Amniotic epithelial cell (primary cell): ENCODE data around the gene TPD52L2.

Source experiments
- DNase-seq: peaks from one replicate; pipeline ENCODE4 v3.0.0-alpha.2; 2010; ENCODE audit warnings: low read depth

Gene TPD52L2

DNA sequence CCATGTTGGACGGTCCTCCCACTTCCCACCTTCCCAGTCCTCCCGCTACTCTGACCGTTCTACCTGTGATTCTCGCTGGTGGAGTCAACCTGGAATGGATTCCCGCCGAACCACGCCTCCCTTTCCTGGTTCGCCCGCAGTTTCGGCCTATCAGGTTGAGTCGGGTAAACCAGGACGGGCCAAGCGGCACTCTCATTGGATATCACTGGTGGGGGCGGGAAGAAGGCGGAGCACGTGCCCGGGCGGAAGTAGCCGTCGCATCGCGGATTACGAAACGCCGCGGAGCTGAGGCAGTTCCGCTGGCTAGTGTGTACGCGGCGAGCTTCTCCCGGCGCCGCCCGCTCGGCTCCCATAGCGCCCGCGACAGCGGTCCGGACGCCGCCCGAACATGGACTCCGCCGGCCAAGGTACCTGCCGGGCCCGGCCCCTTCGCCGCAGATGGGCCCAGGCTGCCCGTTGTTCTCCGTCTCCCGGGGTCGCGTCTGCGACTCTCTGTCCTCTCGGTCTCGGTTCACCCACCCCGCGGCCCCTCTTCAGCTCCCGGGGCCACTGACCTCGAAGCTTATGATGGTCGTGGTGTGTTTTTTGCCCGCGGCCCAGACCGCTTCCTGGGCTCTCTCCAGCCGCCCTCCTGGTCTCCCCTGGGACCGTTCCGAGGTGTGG is at the start of gene TPD52L2:
TSS of gene TPD52L2 (plus strand) at position 293 of the 663 bp plus-strand sequence. CDS start at position 389, 96 bp downstream.
- peak; percentile 97 for DNase-seq

DNA sequence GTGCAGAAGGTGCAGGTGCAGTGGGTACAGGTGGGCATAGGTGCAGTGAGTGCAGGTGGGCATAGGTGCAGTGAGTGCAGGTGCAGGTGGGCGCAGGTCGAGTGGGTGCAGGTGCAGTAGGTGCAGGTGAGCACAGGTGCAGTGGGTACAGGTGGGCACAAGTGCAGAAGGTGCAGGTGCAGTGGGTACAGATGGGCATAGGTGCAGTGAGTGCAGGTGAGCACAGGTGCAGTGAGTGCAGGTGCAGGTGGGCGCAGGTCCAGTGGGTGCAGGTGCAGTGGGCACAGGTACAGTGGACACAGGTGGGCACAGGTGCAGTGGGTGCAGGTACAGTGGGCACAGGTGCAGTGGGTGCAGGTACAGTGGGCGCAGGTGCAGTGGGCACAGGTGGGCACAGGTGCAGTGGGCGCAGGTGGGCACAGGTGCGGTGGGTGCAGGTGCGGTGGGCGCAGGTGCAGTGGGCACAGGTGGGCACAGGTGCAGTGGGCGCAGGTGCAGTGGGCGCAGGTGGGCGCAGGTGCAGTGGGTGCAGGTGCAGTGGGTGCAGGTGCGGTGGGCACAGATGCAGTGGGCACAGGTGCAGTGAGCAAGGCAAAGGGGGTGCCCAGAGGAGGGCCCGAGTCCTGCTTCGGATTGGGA is 49.3 kb upstream of the TPD52L2 start:
- no peak for DNase-seq

DNA sequence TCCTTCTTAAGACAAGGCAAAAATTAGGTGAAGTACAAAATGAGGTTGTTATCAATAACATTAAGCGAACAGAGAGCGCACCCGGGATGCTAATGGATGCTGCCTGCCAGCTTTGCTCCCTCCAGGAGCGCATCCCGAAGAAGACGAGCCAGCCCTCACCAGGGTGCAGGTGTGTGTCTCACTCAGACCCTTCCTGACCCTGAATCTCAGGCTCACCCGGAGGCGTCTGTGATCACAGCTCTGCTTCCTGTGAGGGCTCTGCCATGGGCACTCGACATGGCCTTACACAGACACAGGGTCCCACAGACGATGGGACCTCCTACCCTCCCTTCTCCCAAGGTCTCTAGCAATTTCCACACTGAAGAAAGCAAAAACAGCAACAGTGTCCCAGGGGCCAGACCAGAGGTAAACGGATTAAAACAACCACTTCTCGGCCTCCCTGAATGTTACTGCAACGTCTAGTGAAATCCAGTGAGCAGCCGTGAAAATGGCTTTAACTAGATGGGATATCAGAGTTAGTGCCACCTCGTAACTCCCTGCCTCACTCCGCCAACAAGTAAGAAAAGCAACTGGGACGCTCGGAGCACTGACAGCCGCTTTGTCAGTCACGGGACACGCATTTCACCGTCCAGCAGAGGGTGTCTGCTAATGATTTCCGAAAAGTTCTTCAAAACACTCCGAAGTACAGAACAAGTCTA is 45.7 kb upstream of the TPD52L2 start:
- no peak for DNase-seq

DNA sequence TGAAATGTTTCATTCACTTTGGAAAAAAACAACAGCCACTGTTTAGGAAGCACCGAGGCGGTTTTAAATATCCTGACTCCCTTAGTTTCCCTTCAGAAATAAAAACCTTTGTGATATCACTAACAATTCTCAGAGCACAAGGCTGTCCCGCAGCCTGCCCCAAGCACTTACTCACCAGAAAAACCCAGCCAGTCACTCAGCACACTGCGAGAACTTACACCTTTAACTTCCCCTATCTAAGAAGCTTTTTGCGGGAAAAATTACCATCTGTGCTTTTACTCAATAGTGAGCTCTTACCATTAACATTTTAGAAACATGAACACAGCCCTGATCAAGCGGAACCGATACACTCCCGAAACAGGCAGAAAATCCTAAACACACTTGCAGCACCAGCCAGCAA is 43.3 kb upstream of the TPD52L2 start:
- no peak for DNase-seq

DNA sequence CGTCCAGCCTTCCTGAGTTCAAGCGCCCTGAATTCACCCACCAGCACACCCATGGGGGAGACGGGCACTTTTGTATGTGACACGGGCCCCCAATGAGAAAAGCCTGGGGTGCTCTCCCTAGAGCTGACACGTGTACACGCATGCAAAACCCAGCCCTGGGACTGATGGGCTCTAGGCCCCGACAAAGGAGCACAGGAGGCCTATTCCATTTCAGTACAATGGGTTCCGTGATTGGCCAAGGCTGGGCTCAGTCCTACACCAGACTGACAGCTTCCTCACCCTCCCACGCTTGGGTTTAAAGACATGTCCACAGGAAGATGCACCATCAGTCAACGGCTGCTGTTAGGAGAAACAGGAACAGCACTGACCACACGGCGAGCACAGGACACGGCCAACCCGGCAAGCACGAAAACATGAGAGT is 42.8 kb upstream of the TPD52L2 start:
- no peak for DNase-seq

DNA sequence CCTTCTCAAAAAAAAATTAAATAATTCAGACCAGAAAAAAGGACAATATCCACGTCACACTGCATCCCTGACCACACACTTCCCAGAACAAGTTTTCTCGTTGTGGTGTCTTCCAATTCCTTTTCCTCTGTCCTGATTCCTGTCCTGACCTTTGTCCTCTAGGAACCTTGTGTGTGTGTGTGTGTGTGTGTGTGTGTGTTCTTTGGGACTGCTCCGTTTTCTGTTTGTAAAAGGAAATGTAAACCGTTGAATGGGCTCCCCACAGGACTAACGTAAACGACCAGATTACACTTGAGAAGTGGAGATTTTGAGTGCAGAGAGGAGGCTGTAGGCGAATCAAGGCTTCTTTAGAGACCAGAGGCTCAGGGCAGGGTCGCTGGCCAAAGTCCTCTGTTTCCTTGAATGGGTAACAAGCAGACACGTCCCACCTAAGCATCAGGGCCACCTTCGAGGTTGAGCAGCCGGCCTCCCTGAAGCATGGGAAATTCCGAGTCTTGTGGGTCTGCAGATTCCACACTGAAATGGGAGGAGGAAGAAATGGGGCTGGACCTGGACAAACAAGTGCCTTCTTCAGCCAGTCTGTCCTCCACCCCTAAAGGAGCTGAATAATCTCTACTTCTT is 41.3 kb upstream of the TPD52L2 start:
- DNase-seq = no peak

DNA sequence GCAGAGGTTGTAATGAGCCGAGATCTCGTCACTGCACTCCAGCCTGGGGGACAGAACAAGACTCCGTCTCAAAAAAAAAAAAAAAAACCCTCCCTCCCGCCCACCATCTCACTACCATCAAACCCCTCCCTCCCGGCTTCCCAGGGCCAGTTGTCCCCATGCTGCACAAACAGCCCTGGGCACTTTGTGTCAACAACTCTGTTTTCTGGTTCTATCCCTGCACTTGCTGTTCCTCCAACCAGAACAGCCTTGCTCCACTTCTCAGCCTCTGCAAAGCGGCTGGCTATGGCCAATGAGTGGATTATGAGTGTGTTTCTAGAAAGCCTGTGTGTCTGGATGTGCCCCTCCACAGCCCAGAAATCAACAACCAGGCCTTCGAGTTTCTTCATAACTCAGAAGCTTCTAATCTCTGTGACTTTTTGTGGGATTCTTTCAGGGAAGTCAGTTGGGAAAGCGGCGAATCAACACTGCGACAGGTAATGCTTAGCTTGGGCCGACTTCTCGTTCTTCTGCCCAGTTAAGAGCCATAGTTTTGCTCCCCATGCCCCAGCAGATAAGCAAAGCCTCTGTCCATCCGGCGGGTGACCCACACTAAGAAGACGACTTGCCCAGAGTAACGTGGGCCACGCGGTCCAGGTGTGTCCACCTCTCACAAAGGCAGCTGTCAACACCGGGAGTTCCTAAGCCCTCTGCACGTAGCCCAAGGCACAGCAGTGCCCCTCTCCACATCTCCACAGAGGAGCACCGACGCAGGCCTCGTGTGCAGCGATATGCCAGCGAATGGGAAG is 39.5 kb upstream of the TPD52L2 start:
- DNase-seq = no peak

DNA sequence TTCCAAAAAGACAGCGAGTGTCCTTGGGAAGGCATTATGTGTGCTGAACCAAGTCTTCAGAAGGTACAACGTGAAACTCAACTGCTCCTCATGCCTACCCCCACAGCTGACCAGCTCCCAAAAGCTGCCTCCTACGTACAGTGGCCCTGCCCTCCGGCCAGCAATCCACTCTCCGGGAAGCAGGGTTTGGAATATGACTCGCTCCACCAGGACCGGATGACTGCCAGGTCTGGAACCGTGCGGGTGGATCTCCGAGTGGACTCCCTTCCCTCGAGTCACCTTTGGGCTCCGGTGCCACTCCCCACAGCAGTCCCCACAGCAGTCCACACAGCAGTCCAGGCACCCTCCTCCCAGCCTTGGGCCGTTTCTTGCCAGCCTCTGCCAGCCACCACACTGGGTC is 38.3 kb upstream of the TPD52L2 start:
- DNase-seq = no peak

DNA sequence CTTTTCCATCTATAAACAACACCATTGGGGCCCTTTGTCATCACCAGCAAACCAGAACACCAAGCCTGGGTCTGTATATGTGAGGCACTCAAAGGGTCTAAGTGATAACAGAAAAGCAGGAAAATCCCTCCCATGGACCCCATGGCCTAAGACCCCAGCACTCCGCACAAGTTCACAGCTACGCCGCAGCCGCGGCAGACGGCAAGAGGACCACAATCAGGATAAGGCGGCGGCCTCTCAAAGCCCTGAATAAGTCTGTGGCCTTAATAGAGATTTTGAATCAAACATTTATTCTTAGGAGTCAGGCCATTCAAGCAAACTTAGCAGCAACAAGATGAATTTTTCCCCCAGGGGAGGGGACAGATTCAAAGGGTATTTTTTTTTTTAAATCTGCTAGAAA is 36.9 kb upstream of the TPD52L2 start:
- no peak for DNase-seq

DNA sequence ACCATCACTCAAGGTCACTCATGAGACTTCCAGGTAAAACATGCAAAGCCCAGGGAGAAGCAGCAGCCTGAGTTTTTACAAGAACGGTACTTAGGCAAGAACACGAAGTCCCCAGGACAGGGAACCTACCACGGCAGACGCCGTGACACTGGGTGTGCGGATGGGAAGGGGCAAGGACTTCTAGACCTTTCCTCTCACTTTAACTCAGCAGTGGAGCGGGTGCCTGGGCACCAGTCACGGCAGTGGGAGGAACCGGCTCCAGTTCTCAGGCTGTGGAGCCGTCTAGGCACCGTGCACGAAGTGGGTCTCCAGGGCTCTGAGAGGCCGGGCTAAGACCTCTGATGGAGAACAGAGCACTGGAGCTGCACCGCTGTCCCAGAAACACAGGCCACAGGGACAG is 36.5 kb upstream of the TPD52L2 start:
- DNase-seq = no peak

DNA sequence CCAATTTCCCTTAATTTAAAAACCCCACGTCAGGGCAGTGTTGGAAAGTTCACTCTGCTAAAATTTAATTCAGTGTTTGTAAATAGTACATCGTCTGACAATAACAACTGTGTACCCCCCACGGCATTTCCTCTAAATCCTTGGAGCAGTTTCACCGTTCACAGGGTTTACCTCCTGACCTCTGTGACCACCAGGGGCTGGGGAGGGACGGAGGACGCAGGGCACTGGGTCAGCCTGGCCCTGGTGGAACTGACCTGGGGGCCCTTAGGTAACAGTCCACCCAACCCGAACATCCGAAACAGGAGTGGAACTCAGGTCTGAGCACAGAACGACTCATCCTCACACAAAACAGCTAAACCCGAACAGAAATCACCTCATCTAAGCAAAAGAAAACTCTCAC is 36.1 kb upstream of the TPD52L2 start:
- DNase-seq = no peak

DNA sequence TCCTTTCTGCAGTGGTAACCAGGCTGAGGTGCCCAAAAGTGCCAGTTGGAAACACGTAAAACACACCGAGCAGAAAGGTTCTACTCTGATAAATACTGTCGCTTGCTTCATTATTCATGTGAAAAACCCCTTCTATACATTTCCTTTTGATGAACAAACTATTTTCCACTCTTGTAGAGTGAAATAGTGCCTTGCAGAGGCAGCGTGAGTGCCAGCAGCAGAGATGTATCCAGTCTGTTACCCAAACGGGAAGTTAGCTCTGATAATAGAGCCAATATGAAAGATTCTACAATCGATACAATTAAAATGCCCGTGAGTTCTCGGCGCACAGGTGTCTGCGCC is 35.5 kb upstream of the TPD52L2 start:
- no peak for DNase-seq

DNA sequence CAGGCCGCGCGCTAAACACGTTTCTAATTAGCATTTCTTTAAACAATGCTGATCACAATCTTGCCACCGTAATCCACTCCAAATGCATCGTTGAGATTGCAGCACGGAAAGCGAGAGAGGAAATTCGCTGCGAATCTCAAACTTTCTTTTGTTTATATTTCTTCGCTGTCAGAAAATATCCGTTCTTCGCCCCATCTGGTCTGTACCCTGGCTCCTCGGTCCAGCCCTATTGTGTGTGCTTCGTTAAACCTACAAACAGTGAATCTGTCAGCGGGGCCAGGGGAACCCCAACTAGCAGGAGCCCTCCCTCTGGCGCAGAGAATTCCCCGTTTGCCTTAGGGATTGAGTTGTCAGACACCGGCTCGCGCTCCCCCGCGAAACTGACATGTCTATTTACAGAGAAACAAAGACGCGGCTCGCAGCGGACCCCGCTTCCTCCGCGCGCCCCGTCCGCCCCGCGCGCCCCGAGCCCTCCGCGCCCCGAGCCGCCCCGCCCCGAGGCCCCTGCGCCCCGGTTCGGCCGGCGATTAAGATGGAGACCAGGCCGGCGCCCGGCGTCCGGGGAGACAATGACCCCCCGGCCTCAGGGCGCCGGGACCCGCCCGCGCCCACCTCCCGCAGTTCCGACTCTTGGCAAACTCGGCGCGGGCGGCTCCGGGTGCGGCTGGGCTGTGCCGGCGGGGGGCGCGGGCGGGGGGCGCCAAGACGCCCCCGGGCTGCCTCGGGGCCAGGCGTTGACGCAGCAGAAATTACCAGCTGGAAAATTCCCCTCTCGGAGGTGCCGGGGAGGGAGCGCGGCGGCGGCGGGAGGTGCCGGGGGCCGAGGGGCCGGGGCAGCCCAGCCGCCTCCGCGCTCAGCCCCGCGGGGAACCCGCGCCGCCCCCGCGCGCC is 34.9 kb upstream of the TPD52L2 start:
- no peak for DNase-seq

DNA sequence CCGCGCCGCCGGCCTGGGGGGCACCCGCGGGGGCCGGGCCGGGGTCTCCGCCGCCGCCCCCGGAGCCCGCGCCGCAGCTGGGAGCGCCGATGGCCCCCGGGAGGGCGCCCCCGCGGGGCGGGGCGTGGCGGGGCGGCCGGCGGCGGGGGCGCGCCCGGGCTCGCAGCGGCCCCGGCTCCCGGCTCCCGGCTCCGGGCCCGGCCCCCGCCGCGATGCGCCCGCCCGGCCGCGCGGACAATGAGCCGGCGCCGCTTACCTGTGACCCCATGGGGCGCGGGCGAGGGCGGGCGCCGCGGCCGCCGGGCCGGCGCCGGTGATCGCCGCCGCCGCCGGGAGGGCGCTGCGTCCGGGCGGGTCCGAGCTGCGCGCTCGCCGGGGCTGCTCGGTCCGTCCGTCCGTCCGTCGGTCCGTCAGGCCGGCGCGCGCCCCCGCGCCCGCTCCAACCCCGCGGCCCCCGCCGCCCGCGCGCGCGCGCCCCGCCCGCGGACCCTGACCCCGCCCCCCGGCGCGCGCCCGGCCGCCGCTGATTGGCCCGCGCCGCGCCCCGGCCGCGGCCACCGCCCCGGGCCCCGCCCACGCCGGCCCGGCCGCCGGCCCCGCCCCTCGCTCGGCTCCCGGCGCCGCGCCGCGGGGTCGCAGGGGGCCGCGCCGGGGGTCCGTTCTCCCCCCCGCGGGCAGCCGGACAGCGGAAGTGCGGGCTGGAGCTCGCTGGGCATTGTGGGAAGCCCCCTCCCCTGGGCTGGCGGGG is 34.1 kb upstream of the TPD52L2 start, which contains the start of gene ZBTB46:
TSS of gene ZBTB46 (minus strand) at position 424 of the 748 bp plus-strand sequence. CDS start 40,507 bp downstream, outside the sequence.
- DNase-seq = no peak

DNA sequence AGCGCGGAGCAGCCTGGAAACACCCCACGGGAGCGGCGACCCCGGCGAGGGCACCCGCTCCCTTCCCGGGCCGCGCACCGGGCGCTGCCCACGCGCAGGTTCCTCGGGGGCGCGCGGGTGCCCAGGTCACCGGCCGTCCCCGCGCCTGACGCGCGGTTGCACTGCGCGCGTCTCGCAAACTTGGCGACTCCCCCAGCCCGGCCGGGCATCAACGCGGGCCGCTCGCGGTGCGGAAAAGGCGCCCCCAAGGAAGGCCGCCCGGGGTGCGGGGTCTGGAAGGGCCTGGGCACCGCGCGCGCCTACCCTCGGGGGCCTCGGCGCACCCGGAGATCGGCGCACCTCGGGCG is 33.5 kb upstream of the TPD52L2 start:
- no peak for DNase-seq

DNA sequence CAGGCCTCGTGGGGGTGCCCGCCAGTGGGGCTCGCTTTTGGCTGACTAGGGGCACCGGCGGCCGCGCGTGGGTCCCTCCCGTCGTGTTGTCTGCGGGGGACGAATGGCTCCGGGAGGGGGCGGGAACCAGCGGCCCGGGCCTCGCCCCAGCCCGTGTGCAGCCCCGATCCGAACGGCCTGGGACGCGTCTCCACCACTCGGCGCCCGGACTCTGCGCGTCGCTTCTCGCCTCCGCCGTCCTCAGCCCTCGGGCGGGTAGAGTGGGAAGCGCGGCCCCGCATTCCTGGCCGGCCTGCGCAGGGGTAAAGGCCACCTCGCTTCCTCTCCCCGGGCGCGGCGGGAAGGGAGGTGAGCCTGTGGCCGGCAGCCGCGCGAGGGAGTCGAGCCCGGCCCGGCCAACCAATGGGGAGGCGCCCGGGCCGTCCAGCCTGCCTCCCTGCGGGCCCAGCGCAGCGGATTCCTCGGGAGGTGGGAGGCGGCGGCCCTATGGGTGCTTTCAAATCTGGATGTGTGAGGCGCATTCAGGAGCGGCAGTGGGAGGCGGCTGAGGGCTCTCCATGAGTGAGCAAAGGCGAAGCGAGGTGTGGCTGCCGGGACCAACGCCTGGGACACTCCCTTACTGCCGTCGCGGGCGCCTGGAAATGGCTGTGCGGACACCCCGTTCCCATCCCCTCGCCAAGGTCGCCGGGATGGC is 32.9 kb upstream of the TPD52L2 start:
- DNase-seq = peak; percentile 45

DNA sequence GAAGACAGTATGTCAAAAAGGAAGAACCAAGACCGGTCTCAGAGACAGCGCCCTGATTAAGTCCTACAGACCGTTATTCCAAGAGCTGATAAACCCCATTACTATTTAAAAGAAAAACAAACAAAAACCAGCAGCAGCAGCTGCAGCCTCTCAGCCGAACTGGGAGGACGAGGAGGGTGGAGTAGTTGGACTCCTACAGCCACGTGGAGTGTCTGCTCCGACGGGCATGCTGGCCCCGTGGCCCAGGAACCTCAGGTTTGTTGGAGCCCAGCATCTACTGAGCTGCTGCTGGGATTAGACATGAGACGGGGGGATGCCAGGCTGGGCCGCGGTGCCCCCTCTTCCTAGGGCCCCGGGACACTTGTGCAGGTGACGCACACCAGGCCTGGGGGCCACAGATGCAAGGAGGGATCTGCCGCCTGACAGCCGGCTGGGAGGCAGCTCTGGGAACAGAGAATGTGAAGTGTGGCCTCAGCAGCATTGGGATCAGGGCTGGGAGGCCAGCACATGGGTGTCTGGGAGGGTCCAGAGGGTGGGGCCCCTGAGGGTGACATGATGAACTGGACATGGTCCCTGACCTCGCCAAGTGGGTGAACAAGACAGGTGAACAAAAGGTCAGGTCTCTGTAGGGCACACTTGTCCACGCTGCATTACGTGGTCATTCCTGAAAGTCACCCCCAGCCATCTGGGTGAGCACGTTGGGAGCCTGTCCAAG is 31.1 kb upstream of the TPD52L2 start:
- no peak for DNase-seq

DNA sequence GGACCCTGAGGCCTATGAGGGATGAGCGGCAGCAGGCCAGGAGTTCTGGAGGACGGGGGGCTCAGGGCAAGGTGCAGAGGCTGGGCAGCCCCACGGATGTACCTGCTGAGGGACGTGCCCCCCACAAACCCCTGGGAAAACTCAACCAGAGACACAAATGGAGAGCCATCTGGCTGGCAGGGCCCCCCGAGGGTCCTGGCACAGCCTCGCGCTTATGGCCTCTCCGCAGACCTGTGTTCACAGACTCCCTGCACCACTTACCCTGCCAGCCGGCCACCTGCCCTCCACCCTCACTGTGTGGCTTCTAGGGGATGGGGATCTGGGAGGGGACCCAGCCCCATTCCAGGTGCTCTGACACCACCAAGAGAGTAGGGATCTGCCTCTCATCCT is 30.6 kb upstream of the TPD52L2 start:
- DNase-seq = no peak
